ENCODE data around the gene MICAL1.

MICAL1 gene

GRCh38 chr6:109417646-109418045 is 37.9 kb downstream of the MICAL1 start:
- TF ChIP-seq CTCF (IDR thresholded peaks at IDR 0.05; ENCODE audit: low read depth, low read length) = no peak
- no peaks in the 10 kb centered on the region for H3K4me1 ChIP-seq
- no peaks in the 10 kb centered on the region for H3K27me3 ChIP-seq
- no peak for DNase-seq
- H3K4me3 ChIP-seq (ENCODE audit: low read depth, low read length) = no peak overlapping the region
- no peaks in the 10 kb centered on the region for H3K9me3 ChIP-seq
- no peaks in the 10 kb centered on the region for H3K36me3 ChIP-seq

- TF ChIP-seq CTCF (IDR thresholded peaks at IDR 0.05; ENCODE audit: low read depth, low read length) = no peak
- no peak for DNase-seq
- Histone ChIP-seq H3K4me1 (no peaks in the 10 kb centered on the region), H3K4me3 (ENCODE audit: low read depth, low read length) (no peak overlapping the region), H3K9me3 (no peaks in the 10 kb centered on the region), H3K27me3 (no peaks in the 10 kb centered on the region), H3K36me3 (no peaks in the 10 kb centered on the region)
Measured at GRCh38 chr6:109411034-109411433, 44.5 kb downstream of the MICAL1 start.

GRCh38 chr6:109406196-109406595 is 49.4 kb downstream of the MICAL1 start:
- no peak for TF ChIP-seq CTCF (IDR thresholded peaks at IDR 0.05; ENCODE audit: low read depth, low read length)
- DNase-seq = no peak
- no peaks in the 10 kb centered on the region for H3K9me3 ChIP-seq
- H3K4me3 ChIP-seq (ENCODE audit: low read depth, low read length) = no peak overlapping the region
- no peaks in the 10 kb centered on the region for H3K27me3 ChIP-seq
- H3K36me3 ChIP-seq = no peaks in the 10 kb centered on the region
- no peaks in the 10 kb centered on the region for H3K4me1 ChIP-seq

- Histone ChIP-seq H3K9me3 (no peaks in the 10 kb centered on the region), H3K27me3 (no peaks in the 10 kb centered on the region), H3K36me3 (no peaks in the 10 kb centered on the region), H3K4me1 (no peaks in the 10 kb centered on the region), H3K4me3 (ENCODE audit: low read depth, low read length) (no peak overlapping the region)
- DNase-seq = no peak
- TF ChIP-seq CTCF (IDR thresholded peaks at IDR 0.05; ENCODE audit: low read depth, low read length) = peak; percentile 34; the same call in 1 of the 2 replicates
Measured at GRCh38 chr6:109397020-109397419, 58.6 kb downstream of the MICAL1 start.

- Histone ChIP-seq H3K27me3 (no peaks in the 10 kb centered on the region), H3K4me3 (ENCODE audit: low read depth, low read length) (no peak overlapping the region), H3K36me3 (no peaks in the 10 kb centered on the region), H3K9me3 (no peaks in the 10 kb centered on the region), H3K4me1 (no peaks in the 10 kb centered on the region)
- DNase-seq = no peak
- no peak for TF ChIP-seq CTCF (IDR thresholded peaks at IDR 0.05; ENCODE audit: low read depth, low read length)
Measured at GRCh38 chr6:109396046-109396718, 59.4 kb downstream of the MICAL1 start.

Measured in BE2C (cell line).